Measurements from ENCODE around the gene AP3M1.
"Not testable (repeated sequence)": the region's sequence is repeated elsewhere in the genome, so short reads cannot be mapped to it uniquely, and the experiment has no call there.

AP3M1 gene

DNA sequence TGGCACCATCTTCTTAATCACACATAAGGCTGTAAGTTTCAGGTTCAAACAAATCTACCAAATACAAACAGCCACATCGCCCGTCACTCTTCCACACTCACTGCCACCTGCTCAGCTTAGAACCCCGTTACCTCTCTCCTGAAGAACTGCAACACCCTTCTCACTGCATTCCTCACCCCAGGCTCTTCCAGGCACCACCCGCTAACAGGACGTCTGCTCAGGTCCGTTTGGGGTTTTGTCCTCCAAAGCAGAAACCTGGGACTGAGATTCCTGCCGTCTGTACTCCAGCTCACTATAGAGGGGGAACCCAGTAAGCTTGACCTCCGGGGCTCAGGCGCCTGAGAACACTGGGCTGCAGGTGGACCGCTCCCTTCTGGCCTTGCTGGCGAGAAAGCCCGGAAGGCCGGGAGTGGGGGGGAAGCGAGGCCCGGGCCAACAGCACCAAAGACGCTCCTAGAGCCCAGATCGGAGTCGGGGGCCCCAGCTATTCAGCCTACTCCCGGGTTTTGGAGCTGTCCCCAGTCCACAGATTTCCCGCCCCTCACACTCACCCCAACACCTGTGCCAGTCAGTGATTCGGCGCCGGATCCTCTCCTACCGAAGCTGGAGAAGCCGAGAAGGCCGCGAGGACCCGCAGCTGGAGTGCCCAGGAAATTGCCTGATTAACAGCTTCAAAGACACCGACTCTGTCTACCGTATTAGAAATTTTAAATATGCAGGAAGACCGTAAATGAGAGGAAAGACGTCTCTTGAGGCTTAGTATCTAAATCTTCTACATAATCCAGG, at the start of gene AP3M1:
Gene AP3M1 (minus strand): TSS at position 625 of the 786 bp plus-strand sequence. CDS start 12,449 bp downstream, outside the sequence.
- peak within 1 kb of the TSS; percentile 90 for H3K27ac ChIP-seq
- peak; percentile 41 for DNase-seq (ENCODE audit: low read depth, low spot score)

DNA sequence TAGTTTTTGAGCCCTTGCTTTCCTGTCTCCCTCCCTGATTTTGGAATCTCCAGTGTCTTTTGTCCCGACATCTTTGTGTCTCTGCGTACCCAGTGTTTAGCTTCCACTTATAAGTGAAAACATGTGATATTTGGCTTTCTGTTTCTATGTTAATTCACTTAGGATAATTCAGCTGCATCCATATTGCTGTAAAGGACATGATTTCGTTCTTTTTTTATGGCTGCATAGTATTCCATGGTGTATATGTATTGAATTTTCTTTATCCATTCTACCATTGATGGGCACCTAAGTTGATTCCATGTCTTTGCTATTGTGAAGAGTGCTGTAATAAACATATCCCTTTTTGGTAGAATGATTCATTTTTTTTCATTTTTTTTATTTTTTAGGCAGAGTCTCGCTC, 48.7 kb upstream of the AP3M1 start:
- no peak overlapping the region for H3K27ac ChIP-seq
- DNase-seq (ENCODE audit: low read depth, low spot score) = no peak

DNA sequence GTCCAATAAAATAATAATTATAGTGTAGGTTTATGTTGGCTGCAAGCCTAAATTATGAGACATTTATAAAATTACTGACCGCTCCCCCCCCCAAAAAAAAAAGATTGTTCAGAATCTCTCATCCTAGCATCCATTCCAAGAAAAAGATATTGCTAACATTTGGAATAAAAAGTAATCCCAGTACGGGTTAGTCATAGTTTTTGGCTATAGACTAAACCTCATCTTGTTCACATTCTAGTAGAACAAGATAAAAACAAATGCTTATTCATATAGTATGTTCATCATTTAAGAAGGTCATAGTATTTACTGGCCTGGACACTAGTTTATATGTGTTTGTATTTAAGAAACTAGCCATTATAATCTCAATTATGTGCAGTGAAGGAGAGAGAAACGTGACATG, 44.4 kb upstream of the AP3M1 start:
- no peak for DNase-seq (ENCODE audit: low read depth, low spot score)

DNA sequence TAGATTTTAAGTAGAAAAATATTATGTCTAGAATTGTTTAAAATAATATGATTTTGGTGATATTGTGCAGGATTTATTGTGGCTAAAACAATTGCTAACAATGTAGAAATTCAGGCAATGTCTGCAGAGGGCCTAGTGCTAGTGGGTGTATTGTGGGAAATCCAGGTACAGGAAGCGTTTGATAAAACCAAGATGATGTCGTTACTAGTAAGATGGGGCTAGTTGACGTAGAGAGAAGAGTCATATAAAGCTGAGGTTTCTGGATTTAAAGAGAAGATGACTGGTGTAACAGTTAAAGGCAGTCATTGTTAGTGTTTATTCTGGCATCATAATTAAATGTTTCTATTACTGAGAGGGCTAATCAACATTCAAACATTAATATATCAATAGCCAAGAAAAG, 43.9 kb upstream of the AP3M1 start:
- DNase-seq (ENCODE audit: low read depth, low spot score) = no peak
- H3K27ac ChIP-seq = peak overlapping the region; percentile 97

More for the DNA sequence above, 44.4 kb upstream of the AP3M1 start:
- peak overlapping the region; percentile 97 for H3K27ac ChIP-seq

- no peak for DNase-seq (ENCODE audit: low read depth, low spot score)
These were observed 39.9 kb upstream of the AP3M1 start for GRCh38 chr10:74190494-74190893.

DNA sequence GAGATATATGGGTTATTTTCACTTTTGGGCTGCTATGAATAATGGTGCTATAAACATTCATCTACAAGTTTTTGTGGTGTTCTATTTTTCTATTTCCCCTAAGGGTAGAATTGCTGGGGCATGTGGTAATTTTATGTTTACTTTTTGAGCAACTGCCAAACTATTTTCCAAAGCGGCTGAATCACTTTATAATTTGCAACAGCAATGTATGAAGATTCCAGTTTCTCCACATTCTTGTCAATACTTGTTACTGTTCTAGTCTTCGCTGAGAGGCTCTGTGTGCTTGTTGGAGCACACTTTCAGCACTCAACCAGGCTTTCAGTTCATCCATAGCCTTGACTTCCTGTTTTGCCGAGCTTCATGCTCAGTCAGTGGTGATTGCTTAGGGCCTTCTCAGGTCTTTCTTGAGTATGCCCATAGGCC, 39.4 kb upstream of the AP3M1 start:
- H3K27ac ChIP-seq = peak overlapping the region; percentile 97
- DNase-seq (ENCODE audit: low read depth, low spot score) = peak; percentile 94

More at GRCh38 chr10:74190494-74190893, 39.9 kb upstream of the AP3M1 start:
- peak overlapping the region; percentile 97 for H3K27ac ChIP-seq

DNA sequence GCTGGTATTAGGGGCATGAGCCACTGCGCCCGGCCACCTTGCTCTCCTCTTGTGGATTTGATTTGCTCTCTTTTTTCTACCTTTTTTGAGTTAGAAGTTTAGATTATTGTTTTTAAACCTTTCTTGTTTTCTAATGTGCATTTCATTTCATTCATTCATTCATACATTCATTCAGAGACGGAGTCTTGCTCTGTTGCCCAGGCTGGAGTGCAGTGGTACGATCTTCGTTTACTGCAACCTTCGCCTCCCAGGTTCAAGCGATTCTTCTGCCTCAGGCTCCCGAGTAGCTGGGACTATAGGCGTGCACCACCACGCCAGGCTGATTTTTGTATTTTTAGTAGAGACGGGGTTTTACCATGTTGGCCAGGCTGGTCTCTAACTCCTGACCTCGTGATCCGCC, 38.0 kb upstream of the AP3M1 start:
- peak overlapping the region; percentile 97 for H3K27ac ChIP-seq
- DNase-seq (ENCODE audit: low read depth, low spot score) = not testable (repeated sequence)

- DNase-seq (ENCODE audit: low read depth, low spot score) = no peak
- H3K27ac ChIP-seq = peak overlapping the region; percentile 97
These were observed 36.6 kb upstream of the AP3M1 start for GRCh38 chr10:74187237-74187636.

DNA sequence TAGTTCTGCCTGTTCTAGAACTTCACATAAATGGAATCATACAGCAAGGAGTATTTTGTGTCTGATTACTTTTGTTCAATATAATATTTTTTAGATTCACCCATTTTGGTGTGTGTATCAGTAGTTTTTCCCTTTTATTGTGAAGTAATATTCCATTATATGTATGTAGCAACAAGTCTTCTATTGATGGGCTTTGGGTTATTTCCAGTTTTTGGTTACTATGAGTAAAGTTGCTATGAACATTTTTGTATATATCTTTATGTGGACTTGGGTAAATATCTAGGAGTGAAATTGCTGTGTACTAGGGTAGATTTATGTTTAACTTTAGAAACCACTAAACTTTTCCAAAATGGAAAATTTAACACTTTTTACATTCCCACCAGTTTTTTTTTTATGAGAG, 36.0 kb upstream of the AP3M1 start:
- peak overlapping the region; percentile 97 for H3K27ac ChIP-seq
- no peak for DNase-seq (ENCODE audit: low read depth, low spot score)

GRCh38 chr10:74179111-74179710, 28.6 kb upstream of the AP3M1 start:
- DNase-seq (ENCODE audit: low read depth, low spot score) = no peak
- H3K27ac ChIP-seq = peak overlapping the region; percentile 95

- H3K27ac ChIP-seq = peak overlapping the region; percentile 95
- no peak for DNase-seq (ENCODE audit: low read depth, low spot score)
These were observed 27.6 kb upstream of the AP3M1 start for GRCh38 chr10:74178042-74178791.

GRCh38 chr10:74177140-74177677, 26.6 kb upstream of the AP3M1 start:
- no peak for DNase-seq (ENCODE audit: low read depth, low spot score)
- H3K27ac ChIP-seq = peak overlapping the region; percentile 95

DNA sequence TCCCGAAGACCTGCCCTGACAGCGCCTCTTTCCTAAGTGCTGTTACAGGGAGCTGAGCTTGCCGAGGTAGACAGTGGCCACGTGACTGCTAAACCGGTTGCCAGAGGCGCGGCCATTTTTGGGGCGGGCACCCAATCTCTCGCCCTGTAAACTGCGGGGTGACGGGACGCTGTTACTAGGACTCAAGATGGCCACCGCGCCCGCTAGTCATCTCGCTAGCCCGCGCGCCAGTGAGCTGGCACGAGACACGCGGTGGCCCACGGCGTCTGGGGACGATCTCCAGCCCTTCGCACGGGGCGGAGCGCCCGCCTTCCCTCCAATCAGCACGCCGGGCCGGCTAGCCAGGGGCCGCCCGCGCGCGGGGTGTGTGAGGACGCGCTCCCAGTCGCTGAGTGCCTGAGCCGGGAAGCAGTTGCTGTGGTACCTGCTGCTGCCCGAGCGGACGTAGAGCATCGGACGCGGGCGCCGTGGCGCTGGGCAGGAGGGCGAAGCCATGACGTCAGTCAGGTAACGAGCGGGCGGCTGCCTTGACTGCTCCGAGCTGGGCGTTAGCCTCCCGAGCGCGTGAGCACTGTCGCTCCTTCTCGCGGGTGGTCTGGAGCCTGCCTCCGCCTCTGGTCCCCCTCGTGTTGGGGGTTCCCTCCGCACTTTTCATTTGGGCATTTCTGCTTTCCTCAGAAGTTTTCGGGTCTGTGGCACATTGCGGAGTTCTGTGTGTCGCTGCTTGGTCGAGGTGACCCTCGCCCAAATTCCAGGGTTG, 25.9 kb upstream of the AP3M1 start:
- peak overlapping the region; percentile 95 for H3K27ac ChIP-seq
- DNase-seq (ENCODE audit: low read depth, low spot score) = peak; percentile 77

GRCh38 chr10:74175510-74176379, 25.1 kb upstream of the AP3M1 start:
- no peak for DNase-seq (ENCODE audit: low read depth, low spot score)
- peak overlapping the region; percentile 95 for H3K27ac ChIP-seq

GRCh38 chr10:74174521-74174920, 23.9 kb upstream of the AP3M1 start:
- no peak for DNase-seq (ENCODE audit: low read depth, low spot score)
- no peak overlapping the region for H3K27ac ChIP-seq

DNA sequence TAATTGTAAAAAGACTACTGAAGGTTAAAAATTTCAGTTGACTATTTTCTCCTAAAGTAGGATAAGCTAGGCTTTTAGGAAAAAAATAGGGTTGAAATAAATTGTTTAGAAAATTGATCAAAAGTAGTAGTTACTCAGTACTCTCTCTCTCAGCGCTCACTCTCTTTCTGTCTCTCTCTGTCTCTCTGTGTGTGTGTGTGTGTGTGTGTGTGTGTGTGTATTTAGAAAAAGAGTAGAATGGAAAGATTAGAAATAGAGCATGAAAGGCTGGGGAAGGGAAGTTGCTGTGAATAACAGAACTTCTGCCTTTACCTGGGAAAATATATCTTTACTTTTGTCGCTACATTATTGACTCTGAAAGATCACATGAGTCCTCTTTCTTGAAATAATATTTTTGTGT, 21.0 kb upstream of the AP3M1 start:
- no peak for DNase-seq (ENCODE audit: low read depth, low spot score)
- no peak overlapping the region for H3K27ac ChIP-seq

GRCh38 chr10:74167443-74167842, 16.8 kb upstream of the AP3M1 start:
- H3K27ac ChIP-seq = no peak overlapping the region
- no peak for DNase-seq (ENCODE audit: low read depth, low spot score)

DNA sequence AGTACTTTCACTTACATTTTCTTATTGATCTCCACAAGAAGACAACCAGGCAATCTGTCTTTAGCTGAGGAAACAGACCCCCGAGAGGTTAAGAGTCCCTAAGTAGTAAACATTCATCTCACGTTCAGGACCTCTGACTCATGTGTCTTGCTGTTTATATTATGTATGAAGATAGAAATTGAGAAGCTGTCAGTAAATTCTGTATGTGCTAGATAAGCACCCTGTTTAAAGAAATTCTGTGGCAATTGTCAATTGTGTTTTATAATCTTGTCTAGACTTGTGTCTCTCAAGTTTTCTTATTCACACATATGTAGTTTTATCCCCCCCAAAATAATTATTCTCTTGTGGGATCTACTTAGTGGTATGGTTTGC, 14.9 kb upstream of the AP3M1 start:
- H3K27ac ChIP-seq = no peak overlapping the region
- no peak for DNase-seq (ENCODE audit: low read depth, low spot score)

Data from epithelial cell of prostate (primary cell).